GM19455 (cell line): ENCODE data around the gene PRH1.

Source experiments
- ATAC-seq: cut with Tn5 transposase; IDR thresholded peaks from one replicate; pipeline ENCODE4 v1.9.1; 2021; ENCODE audit not compliant: unreplicated experiment

Gene PRH1

DNA sequence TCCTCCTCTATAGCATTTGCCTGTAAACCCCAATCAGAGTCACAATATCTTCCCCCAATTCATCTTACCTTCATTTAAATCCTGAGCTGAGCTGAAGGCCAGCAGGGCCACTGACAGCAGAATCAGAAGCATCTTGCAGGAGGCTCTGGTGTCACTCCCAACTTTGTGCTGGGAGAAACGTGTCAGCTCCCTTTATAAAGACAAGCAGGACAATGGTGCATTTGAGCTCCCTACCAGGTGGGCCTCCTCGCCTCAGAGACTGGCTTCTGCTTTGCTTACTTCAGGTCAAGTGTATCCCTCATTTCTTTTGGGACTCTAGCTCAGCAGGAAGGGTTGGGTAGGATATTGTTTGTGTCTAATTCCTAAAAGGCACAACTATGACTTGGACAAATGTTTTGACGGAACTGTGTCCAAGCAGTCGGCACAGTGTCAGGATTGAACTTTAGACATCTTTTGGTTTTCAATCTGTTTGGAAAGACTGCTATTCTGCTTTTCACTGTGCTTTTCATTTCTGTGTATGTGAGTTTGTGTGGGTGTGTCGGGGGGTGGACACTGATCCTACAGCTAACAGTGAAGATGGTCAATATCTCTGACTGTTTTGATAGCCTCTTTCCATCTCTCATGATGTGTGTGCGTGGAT is at the start of gene PRH1:
Gene PRH1 (minus strand): TSS at position 170 of the 640 bp plus-strand sequence. CDS start 38 bp downstream, at position 132.
- ATAC-seq, result no peak

DNA sequence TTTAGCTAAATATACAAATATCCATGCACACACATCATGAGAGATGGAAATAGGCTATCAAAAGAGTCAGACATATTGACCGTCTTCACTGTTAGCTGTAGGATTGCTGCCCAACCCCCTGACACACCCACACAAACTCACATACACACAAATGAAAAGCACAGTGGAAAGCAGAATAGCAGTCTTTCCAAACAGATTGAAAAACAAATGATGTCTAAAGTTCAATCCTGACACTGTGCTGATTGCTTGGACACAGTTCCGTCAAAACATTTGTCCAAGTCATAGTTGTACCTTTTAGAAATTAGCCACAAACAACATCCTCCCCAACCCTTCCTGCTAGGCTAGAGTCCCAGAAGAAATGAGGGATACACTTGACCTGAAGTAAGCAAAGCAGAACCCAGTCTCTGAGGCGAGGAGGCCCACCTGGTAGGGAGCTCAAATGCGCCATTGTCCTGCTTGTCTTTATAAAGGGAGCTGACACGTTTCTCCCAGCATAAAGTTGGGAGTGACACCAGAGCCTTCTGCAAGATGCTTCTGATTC is 44.8 kb upstream of the PRH1 start, which contains the start of gene PRH2:
Gene PRH2 (plus strand): TSS at position 491 of the 541 bp plus-strand sequence. CDS start 38 bp downstream, at position 529.
- ATAC-seq, result no peak

- ATAC-seq, result no peak
Observed at GRCh38 chr12:10926269-10926668, 42.2 kb upstream of the PRH1 start.

DNA sequence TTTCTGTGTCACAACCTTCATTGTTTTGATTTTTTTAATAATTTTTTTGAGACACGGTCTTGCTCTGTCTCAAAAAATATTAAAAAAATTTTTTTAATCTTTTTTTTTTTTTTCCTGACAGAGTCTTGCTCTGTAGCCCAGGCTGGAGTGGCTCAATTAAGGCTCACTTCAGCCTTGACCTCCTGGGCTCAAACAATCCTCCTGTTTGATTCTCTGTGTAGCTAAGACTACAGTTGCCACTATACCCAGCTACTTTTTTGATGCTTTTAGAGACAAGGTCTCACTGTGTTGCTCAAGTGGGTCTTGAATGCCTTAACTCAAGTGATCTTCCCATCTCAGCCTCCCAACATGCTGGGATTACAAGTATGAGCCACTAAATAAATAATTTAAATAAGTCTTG is 35.8 kb upstream of the PRH1 start:
- no peak for ATAC-seq

- ATAC-seq, result no peak
Observed at GRCh38 chr12:10910380-10910779, 26.3 kb upstream of the PRH1 start.

GRCh38 chr12:10909462-10909861 is 25.4 kb upstream of the PRH1 start, which contains the start of gene TAS2R13:
Gene TAS2R13, minus strand, starts transcription at chr12:10909562. Its CDS starts 264 bp downstream, at chr12:10909298.
- no peak for ATAC-seq

GRCh38 chr12:10904686-10905085 is 20.6 kb upstream of the PRH1 start:
- no peak for ATAC-seq

DNA sequence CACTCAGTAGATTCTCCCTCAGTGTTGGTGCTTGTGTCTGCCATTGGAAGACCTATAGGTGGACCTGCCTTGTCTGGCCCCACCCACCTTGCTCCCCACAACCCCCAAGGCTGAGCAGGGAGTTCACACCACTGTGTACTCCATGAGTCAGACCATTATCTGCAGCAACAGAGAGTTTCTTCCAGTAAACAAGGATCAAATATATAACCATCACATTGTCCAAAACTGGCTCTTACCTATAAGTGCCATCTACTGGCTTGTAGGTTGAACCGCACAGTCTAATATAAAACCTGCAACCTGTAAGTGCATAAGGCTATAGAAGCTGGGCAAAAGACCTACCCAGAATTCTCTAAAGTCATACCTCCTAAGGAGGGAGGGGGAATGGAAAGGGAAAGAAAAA is 17.4 kb upstream of the PRH1 start:
- ATAC-seq, result no peak

DNA sequence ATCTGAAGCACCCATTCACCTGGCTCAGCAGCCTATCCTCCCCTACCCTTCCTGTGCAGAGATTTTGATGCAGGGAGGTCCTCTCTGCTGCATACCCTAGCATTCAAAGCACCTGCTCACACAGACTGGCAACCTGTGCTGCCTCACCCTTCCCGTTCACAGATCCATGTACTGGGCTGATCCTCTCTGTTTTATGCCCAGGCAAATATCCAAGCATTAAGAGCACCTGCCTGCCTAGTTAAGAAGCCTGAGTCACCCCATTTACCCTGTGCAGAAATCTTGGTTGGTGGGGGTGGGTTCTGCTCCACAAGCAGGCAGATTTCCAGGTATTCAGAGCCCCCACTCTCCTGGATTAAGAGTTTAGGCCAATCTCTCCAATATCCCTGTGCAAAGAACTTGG is 16.9 kb upstream of the PRH1 start:
- ATAC-seq, result no peak

DNA sequence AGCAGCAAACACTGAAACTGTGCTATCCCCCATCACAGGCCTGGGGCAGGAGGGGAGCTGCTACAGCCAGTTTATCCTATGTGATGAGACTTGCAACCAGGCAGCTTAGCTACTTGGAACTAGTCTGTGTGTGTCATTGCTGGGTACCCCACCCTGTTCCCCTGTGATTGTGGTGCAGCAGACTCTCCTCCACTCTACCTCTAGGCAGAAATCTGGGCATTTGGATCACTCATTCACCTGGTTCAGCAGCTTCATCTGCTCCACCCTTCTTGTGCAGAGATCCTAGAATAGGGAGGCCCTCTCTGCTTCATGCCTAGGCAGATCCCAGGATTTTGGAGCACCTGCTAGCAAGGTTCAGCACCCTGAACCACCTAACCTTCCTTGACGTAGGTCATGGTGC is 16.5 kb upstream of the PRH1 start:
- ATAC-seq, result no peak

DNA sequence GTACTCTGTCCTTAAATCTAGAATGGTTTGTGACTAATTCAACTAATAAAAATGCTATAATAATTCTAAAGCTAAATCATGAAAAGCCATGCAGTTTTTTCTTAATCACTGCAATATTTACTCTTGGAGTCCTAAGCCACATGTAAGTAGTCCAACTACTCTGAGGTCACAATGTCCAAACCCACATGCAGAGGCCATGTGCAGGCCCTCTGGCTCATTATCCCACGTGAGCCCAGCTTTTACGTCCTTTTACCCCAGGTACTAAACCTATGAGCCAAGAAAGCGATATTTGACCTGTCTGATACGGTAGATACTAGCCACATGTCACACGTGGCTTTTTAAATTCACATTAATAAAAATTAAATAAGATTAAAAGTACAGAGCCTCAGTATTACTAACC is 12.8 kb upstream of the PRH1 start:
- ATAC-seq, result no peak

GRCh38 chr12:10891937-10892336 is 7.9 kb upstream of the PRH1 start:
- ATAC-seq, result no peak

- ATAC-seq, result no peak
Observed at GRCh38 chr12:10889226-10889625, 5.2 kb upstream of the PRH1 start.

DNA sequence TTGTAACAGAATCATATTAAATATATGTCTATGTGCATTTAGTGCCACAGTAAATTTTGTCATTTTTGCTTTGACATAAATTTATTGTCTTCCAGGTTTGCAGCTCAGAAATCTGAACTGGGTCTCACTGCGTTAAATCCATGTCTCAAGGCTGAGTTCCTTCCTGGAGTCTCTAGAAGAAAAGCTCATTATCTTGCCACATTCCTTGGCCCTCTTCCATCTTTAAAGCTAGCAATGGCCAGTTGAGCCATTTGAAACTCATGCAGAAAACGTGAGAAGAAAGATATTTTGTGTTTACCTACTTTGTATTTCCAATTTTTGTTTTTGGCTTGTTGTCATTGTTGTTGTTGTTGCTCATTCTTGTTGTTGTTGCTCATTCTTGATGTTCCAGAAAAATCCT is 10.7 kb downstream of the PRH1 start:
- no peak for ATAC-seq

GRCh38 chr12:10867381-10867780 is 16.7 kb downstream of the PRH1 start:
- ATAC-seq, result no peak

GRCh38 chr12:10863512-10864218 is 20.4 kb downstream of the PRH1 start:
- no peak for ATAC-seq

DNA sequence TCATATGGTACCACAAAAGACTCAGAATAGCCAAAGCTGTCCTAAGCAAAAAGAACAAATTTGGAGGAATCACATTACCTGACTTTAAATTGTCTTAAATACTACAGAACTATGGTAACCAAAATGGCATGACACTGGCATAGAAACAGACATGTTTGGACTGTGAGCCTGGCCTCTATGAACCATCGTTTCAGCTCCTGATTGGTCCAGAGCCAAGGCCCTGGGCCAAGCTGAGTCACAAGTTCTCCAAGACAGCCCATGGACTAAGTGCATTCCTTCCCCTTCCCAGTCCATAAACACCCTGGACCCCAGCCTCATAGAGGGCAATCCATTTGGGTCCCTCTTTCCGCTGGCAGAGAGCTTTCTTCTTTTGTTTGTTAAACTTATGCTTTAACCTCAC is 22.7 kb downstream of the PRH1 start:
- ATAC-seq, result no peak

GRCh38 chr12:10855807-10856206 is 28.2 kb downstream of the PRH1 start:
- ATAC-seq, result no peak

DNA sequence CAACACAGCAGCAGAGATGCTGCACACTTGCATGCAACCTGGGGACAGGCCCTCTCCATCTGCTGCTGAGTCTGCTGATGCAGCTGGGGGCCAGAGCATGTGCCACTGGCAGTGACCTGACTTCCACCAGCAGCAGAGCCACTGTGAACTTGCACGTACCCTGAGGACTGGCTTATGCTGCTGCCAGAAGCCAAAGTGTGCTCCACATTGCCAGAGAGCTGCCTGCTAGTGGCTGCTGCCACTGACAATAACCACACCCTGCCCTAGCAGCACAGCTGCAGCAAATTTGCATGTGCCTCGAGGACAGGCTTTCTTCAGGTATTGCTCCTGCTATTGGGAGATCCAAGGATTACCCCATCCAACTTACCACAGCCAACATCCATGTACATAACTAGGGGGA is 30.3 kb downstream of the PRH1 start:
- ATAC-seq, result no peak

- no peak for ATAC-seq
Observed at GRCh38 chr12:10851243-10851858, 32.7 kb downstream of the PRH1 start.

DNA sequence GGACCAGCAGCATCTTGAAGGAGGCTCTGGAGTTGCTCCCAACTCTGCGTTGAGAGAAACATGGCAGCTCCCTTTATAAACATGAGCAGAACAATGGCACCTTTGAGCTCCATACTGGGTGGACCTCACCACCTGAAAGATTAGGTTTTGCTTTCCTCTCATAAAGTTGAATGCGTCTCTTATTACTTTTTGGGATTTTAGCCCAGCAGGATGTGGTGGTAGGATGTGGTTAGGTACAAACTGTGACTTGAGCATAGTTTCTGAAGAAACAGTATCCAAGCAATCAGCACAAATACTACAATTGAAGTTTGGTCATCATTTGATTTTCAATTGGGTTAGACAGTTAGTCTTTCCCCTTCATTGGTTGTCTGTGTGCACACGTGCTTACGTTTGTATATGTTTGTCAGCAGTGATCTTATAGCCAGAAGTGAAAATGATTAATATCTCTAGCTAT is 34.6 kb downstream of the PRH1 start, which contains the start of gene PRR4:
Gene PRR4 (minus strand): TSS at position 51 of the 454 bp plus-strand sequence. CDS start 38 bp downstream, at position 13.
- no peak for ATAC-seq

DNA sequence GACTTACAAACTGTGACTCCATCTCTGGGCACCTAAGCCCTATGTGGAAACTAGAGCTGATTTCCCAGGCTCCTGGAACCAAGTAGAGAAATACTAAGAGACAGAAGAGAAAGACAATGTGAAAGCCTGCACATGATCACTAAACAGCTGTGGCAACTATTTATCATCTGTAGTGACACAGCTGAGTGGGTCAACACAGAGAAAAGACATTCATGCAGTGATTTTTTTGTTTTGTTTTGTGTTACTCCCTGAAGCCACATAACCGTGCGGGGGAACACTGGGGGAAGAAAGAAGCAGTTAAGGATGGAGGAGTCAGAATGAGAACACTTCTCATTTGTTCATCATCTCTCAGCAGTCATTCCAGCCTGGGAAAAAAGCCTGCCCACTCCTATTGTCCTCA is 36.3 kb downstream of the PRH1 start:
- no peak for ATAC-seq
